GM21723 (cell line): ENCODE measurements around the gene SSC5D.
"Not testable (repeated sequence)": the region's sequence is repeated elsewhere in the genome, so short reads cannot be mapped to it uniquely, and the experiment has no call there.

Experiments used
- ATAC-seq: cut with Tn5 transposase; IDR thresholded peaks from one replicate; pipeline ENCODE4 v1.9.1; 2021; ENCODE audit warnings: mild to moderate bottlenecking, moderate library complexity; ENCODE audit not compliant: unreplicated experiment

SSC5D gene

DNA sequence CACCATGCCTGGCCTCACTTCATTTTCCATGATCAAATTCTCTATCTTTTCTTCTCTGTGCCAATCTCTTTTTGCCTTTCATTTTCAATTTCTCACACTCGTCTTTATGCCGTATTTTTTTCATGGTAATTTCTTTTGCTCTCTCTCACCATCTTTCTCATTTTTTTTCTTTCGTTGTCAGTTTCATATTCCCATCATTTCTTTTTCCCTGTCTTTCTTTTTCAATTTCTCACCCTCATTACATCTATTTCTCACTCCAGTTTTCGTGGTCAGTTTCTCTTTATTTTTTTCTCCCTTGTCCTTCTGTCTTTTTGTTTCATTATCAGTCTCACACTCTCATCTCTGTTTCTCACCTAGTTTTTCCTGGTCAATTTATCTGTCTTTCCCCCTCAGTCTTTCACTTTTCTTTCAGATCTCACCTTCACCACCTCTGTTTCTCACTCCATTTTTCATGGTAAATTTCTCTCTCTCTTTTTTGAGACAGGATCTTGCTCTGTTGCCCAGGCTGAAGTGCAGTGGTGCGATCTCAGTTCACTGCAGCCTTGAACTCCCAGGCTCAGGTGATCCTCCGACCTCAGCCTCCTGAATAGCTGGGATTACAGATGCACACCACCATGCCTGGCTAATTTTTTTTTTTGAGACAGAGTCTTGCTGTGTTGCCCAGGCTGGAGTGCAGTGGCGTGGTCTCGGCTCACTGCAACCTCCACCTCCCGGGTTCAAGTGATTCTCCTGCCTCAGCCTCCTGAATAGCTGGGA is 14.1 kb downstream of the SSC5D start:
- no peak for ATAC-seq

GRCh38 chr19:55503157-55503501 is 14.9 kb downstream of the SSC5D start:
- ATAC-seq = no peak

GRCh38 chr19:55503502-55504251 is 15.4 kb downstream of the SSC5D start:
- peak; percentile 90 for ATAC-seq

GRCh38 chr19:55504252-55504603 is 16.0 kb downstream of the SSC5D start:
- ATAC-seq = no peak

DNA sequence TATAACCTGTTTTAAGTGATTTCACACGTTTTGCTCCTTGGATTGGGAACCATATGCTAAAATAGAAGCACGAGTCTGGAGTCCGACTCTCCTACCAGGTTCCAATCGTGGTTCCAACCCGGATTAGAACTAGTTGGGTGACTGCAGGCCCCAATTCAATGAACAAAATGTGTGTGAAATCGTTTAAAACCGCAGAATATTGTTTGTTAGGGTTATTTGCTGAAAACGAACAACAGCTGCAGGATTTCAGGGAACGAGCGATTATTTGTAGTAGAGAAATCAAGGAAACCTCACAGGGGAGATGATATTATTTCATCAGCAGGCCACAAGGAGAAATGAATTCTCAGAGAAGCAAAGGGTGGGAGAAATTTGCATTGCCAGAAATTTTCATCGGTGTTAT is 16.7 kb downstream of the SSC5D start:
- no peak for ATAC-seq

- no peak for ATAC-seq
Observed at GRCh38 chr19:55508120-55508519, 19.9 kb downstream of the SSC5D start.

DNA sequence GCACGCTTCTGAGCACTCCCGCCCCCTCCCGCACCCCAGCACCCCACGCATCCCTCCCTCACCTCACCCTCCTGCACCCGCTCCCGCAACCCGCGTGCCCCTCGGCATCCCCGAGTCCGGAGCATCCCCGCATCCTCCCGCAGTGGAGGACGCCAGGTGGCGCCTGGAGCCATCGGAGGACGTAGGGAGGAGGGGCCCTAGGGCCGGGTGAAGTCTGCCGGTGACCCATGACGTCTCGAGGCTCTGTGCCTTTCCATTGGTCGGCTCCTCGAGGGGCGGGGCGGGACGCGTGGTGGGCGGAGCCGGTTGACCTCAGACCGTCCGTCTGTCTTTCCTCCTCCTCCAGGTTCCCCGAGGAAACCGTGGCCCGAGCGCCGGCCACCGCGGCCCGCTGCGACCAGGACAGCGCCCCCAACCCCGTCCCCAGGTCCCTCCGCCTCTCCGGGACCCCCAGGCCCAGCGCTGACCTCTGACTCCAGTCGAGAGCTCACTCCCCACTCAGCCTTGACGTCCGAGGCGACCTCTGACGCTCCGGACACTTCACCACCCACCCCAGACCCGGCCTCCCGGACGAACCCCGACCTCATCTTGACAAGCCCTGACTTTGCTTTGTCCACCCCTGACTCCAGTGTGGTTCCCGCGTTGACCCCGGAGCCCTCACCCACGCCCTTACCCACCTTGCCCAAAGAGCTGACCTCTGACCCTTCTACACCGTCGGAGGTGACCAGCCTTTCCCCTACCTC is 28.8 kb downstream of the SSC5D start:
- peak; percentile 97 for ATAC-seq

GRCh38 chr19:55519451-55520311 is 31.4 kb downstream of the SSC5D start:
- no peak for ATAC-seq

GRCh38 chr19:55520691-55521292 is 32.6 kb downstream of the SSC5D start:
- ATAC-seq = no peak

DNA sequence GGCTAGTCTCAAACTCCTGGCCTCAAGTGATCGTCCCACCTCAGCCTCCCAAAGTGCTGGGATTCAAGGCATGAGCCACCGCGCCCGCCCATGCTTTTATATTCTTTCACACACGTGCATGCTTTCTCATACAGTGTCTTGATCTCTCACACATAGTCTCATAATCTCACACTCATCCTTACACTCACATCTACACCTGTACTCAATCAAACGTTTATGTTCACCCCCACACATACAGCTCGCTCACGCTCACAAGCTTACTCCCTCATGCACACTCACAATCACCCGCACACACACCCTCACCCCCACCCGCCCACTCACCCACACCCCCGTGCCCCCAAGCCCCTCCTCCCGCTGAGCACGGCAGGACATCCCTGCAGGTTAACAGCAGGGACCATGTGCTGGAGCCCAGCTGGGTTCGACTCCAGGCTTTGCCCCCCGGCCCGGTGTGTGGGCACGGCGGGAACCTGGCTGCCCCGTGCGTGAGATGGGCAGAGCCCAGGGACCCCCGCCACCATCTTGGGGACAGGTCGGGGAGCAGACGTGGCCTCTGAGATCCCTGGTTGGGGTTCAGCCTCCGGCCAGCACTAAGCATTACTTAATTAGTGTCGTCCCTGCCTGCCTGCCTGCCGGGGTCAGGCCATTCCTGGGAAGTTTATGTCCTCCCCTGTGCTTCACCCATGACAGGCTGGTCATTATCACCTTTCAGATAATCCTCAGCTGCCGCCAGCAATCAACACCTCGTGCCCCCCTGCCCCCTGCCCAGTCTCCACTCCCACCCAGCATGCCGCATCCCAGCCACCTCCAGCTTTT is 37.3 kb downstream of the SSC5D start:
- no peak for ATAC-seq

DNA sequence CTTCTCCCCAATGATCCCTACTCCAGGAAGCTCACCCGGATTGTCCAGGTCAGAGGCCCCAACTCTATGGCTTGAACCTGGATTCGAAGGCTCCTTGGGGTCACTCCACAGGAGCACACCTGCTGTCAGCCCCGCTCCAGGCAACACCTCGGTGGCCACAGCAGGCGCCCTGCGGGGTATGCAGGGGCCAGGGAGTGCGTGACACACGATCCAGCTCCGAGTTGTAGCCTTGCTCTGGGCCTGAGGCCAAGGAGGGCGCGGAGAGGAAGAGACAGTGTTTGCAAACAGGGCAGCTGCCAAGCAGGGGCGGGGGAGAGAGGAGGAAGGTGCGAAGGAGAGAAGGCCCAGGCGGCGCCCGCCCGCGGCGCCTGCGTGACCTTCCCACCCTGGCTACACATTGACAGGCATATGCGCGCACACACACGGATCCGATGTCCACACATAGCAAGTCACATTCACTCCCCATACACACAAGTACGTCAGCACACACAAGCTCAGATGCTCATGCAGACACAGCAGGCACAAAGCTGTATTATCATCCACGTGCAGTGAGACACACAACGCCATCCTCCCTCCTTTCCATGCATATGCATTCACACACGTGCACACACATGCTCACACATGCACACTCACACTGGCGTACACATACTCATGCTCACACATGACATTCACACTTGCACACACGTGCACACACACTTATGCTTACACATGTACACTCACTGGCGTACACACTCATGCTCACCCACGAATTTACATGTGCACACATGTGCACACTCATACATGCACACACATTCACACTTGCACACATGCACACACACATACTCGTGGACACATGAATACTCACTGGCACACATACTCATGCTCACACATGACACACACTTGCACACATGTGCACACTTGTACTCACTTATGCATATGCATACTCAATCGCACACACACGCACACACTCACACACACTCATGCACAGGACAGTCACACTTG is 38.3 kb downstream of the SSC5D start:
- ATAC-seq = no peak

GRCh38 chr19:55527197-55528029 is 39.2 kb downstream of the SSC5D start:
- no peak for ATAC-seq

DNA sequence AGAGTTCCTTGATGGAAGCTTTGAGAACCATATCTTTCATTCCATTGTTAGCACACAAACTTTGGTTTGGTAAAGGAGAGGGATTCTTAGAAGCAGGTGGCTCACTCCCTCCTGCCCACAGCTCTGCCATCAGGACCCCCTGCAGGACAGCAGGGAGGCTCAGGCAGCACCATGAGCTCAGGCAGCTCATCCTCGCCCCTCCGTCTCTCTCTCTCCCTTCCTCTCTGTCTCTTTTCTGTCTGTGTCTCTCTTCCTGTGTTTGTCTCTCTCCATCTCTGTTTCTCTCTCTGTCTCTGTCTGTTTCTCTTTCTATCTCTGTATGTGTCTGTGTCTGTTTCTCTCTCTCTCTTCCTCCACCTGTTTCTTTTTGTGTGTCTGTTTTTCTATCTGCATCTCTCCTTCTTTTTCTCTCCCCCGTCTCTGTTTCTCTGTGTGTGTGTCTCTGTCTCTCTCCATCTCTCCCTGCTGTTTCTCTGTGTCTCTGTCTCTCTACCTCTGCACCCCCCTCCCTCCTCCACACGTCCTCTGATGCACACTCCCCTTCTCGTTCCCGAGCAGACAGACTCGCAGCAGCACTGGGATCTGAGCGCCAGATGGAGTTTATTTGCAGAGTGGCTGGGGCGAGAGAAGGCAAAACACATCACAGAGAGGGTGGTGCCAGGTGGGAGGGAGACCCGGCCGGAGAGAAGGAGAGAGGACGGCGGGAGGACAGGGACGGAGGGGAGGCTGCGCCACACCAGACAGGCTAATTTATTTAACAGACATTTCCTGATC is 40.0 kb downstream of the SSC5D start:
- no peak for ATAC-seq

DNA sequence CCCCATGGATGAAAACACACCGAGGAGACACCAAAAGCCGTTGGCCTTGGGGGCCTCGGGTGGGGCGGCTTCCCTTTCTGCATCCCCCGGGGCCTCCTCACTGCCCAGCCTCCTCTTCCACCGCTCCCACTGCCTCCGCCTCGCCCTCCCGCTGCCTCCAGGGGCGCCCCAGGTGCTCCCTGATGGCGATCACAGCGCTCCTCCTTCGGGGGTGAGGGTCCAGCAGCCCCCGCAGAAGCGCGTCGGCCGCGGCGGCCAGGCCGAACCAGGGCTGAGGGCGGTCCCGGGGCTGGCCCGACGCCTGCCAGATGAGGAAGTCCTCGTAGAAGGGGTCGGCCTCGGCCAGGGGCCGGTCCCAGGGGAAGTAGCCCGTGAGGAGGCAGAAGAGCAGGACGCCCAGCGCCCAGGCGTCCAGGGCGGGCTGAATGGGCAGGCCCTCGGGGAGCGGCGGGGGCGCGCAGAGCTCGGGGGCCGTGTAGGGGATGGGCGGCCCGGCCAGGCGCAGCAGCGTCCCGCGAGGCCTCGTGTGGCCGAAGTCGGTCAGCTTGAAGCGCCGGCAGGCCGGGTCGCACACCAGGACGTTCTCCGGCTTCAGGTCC is 41.5 kb downstream of the SSC5D start:
- no peak for ATAC-seq

DNA sequence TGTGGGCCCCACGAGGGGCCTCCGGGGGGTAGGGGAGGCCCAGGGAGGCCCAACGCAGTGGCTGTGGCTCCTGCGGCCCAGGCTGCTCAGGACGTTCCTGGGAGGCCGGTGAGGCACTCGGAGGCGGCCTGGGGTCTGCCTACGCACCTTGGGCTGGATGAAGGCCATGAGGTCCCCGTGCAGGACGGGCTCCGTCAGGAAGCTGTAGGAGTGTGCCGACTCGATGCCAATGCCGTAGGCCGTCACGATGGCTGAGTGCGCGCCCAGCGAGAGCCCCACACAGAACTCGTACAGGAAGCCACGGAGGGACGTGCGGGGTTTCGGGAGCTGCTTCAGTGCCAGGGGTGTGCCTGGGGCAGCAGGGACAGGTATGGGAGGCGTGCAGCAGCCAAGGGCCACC is 42.8 kb downstream of the SSC5D start:
- no peak for ATAC-seq

GRCh38 chr19:55534280-55534679 is 46.0 kb downstream of the SSC5D start:
- ATAC-seq = not testable (repeated sequence)
